Mucosa of rectum (tissue), 2 donors: Measurements from ENCODE around the gene INTU.
"Not testable (repeated sequence)": the region's sequence is repeated elsewhere in the genome, so short reads cannot be mapped to it uniquely, and the experiment has no call there.

Experiments
- H3K27ac ChIP-seq, 2 donors: one replicate each; pipeline ENCODE4 v1.7.0; 2013; ENCODE audit warnings: inconsistent platforms in 2 of 2, low read depth in 2 of 2, low read length in 2 of 2
- H3K27me3 ChIP-seq, 2 donors: one replicate each; pipeline ENCODE4 v1.7.0; 2013; ENCODE audit warnings: low read length in 2 of 2; ENCODE audit not compliant: control insufficient read depth in 2 of 2, insufficient read depth in 2 of 2
- H3K36me3 ChIP-seq, 2 donors: one replicate each; pipeline ENCODE4 v1.7.0; 2013; ENCODE audit warnings: low read length in 2 of 2; ENCODE audit not compliant: control insufficient read depth in 2 of 2, insufficient read depth in 2 of 2
- H3K4me1 ChIP-seq, 2 donors: one replicate each; pipeline ENCODE4 v1.7.0; 2013; ENCODE audit warnings: low read length in 2 of 2, mild to moderate bottlenecking in 1 of 2; ENCODE audit not compliant: control insufficient read depth in 2 of 2, insufficient read depth in 2 of 2
- H3K4me3 ChIP-seq, 2 donors: one replicate each; pipeline ENCODE4 v1.7.0; 2013; ENCODE audit warnings: low read length in 2 of 2
- H3K9ac ChIP-seq, 2 donors: one replicate each; pipeline ENCODE4 v1.7.0; 2013; ENCODE audit warnings: low read length in 2 of 2, low read depth in 1 of 2, mild to moderate bottlenecking in 1 of 2
- H3K9me3 ChIP-seq, 2 donors: one replicate each; pipeline ENCODE4 v1.7.0; 2013; ENCODE audit warnings: low read length in 2 of 2; ENCODE audit not compliant: control insufficient read depth in 2 of 2
- donor health status: healthy.
- donor health status: Normal muscosa, but diverticular disease.

Gene INTU

DNA sequence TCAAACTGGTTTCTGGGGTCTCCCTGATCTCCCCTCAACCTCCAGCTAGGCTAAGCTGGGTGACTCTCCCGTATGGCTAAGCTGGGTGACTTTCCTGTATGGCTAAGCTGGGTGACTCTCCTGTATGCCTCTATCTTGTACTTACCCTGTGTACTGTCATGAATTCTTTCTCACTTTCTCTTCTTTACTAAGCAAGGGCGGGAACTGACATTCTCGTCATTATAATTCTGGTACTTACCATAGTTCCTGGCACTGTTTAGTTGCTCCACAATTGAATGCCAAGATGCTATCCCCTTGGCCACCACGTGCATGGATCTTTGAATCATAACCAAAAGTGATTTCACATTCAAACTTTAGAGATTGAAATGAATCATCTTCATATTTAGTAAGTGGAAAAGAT lies 8.8 kb downstream of the INTU start:
- Histone ChIP-seq H3K9ac (no peak overlapping the region), H3K27ac (no peak overlapping the region), H3K4me1 (no peaks in the 10 kb centered on the region), H3K4me3 (no peak overlapping the region), H3K36me3 (peaks cover 0 to 5% of the 10 kb centered on the region in 2 donors), H3K9me3 (no peaks in the 10 kb centered on the region), H3K27me3 (no peaks in the 10 kb centered on the region)

DNA sequence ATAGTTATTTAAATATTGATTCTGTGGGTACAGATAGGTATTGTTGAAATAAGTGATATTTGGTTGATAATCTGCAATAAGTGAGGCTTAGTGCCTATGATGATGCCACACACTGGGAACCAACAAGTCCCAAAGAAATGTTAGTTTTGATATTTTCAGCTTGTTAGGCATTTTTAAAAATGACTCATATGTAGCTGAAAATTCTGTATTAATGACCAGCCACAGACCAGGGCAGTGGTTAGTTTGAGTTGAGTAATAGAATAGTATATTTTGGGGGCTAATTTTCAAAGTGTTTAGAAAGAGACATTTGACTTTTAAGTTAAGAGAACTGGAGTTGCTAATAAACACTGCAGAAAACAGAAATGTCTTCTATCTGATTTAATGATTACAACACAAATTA lies 9.4 kb downstream of the INTU start:
- H3K36me3 ChIP-seq, result peaks cover 0 to 5% of the 10 kb centered on the region in 2 donors
- no peaks in the 10 kb centered on the region for H3K9me3 ChIP-seq
- H3K4me1 ChIP-seq, result no peaks in the 10 kb centered on the region
- no peaks in the 10 kb centered on the region for H3K27me3 ChIP-seq
- no peak overlapping the region for H3K9ac ChIP-seq
- H3K27ac ChIP-seq, result no peak overlapping the region
- no peak overlapping the region for H3K4me3 ChIP-seq

DNA sequence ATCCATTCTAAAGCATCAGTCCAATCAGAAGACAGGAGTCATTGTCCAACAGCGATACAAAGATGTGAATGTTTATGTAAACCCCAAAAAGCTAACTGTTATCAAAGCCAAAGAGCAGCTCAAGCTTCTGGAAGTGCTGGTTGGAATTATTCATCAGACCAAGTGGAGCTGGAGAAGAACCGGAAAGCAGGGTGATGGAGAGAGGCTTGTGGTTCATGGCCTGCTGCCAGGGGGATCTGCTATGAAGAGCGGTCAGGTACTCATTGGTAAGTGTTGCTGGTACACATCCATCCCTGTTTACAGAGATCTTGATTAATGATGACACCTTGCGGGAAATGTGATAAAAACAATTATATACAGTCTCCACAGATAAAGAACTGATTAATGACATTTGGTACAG lies 11.0 kb downstream of the INTU start:
- no peaks in the 10 kb centered on the region for H3K4me1 ChIP-seq
- no peak overlapping the region for H3K27ac ChIP-seq
- H3K9me3 ChIP-seq, result no peaks in the 10 kb centered on the region
- no peaks in the 10 kb centered on the region for H3K27me3 ChIP-seq
- H3K4me3 ChIP-seq, result no peak overlapping the region
- H3K36me3 ChIP-seq, result peaks cover 0 to 5% of the 10 kb centered on the region in 2 donors
- no peak overlapping the region for H3K9ac ChIP-seq

DNA sequence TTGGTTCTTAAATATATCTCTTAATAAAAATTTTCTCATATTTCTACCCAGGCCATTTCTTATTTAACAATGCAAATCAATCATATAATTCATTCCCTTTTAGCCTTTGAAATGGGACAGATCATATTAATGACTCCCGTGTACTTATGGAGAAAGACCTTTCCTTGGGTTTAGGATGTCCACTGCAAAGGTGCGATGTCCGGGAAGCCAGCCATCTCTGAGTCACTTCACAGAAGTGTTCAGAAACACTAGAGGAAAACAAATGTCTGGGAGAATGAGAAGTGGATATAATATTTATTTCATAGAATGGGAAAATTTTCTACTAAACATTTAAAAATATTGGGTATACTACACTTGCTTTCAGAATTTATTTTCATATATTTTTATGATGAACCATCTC lies 15.3 kb downstream of the INTU start:
- Histone ChIP-seq H3K27ac (no peak overlapping the region), H3K9me3 (no peaks in the 10 kb centered on the region), H3K27me3 (no peaks in the 10 kb centered on the region), H3K4me1 (no peaks in the 10 kb centered on the region), H3K9ac (no peak overlapping the region), H3K36me3 (peaks cover 0 to 5% of the 10 kb centered on the region in 2 donors), H3K4me3 (no peak overlapping the region)

DNA sequence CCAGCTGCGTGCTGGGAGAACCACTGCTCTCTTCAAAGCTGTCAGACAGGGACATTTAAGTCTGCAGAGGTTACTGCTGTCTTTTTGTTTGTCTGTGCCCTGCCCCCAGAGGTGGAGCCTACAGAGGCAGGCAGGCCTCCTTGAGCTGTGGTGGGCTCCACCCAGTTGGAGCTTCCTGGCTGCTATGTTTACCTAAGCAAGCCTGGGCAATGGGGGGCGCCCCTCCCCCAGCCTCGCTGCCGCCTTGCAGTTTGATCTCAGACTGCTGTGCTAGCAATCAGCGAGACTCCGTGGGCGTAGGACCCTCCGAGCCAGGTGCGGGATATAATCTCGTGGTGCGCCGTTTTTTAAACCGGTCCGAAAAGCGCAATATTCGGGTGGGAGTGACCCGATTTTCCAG lies 22.8 kb downstream of the INTU start:
- H3K4me1 ChIP-seq, H3K4me3 ChIP-seq, H3K36me3 ChIP-seq, H3K27ac ChIP-seq, H3K9ac ChIP-seq, H3K27me3 ChIP-seq, H3K9me3 ChIP-seq: not testable (repeated sequence)

DNA sequence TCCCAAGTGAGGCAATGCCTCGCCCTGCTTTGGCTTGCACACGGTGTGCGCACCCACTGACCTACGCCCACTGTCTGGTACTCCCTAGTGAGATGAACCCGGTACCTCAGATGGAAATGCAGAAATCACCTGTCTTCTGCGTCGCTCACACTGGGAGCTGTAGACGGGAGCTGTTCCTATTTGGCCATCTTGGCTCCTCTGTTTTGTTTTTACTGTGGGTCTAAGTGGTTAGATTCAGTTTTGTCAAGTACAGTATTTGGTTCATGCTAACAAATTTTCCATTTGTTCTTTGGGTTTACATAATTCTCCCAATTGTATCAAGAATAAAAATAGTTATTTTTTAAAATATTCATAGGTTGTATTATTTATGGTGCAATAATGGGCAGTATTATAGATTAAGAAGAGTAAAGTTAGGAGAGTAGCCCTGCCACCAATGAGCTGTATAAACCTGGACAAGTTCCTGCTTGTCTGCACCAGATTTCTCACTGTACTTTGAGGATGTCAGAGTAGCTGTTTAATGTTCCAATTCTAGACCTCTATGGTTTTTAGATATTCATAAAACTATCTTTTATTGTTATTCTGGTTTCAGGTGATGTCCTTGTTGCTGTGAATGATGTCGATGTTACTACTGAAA lies 23.4 kb downstream of the INTU start:
- no peaks in the 10 kb centered on the region for H3K4me1 ChIP-seq
- H3K36me3 ChIP-seq, result no peaks in the 10 kb centered on the region
- no peak overlapping the region for H3K27ac ChIP-seq
- H3K4me3 ChIP-seq, result no peak overlapping the region
- no peaks in the 10 kb centered on the region for H3K9me3 ChIP-seq
- H3K9ac ChIP-seq, result no peak overlapping the region
- H3K27me3 ChIP-seq, result no peaks in the 10 kb centered on the region

DNA sequence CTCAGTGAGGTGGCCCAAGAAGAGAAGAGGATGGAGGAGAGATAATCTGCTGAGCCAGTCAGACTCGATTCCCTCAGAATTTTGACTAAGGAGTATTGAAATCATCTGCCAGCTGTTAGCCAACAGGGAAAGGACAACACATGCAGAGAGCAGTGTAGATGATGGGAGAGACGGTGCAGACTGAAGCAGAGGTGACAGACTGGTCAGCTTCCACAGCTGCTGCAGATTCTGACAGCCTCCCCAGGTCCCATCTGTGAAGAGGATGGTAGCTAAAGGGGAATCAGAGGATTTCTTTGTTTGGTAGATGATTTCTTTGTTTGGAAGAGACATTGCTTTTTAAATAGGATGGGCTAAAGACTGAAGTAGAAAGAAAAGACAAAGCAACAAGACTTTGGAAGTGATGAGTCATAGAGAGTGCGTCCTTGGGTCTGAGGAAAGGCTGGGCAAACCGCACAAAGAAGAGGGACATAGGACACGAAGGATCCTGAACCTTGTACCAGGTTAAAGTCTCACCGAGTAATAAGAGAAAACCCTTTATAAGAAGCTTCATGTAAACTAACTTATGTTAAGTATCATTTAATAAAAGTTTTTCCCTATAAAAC lies 27.6 kb downstream of the INTU start:
- Histone ChIP-seq H3K9ac (no peak overlapping the region), H3K4me1 (no peaks in the 10 kb centered on the region), H3K27ac (no peak overlapping the region), H3K9me3 (no peaks in the 10 kb centered on the region), H3K4me3 (no peak overlapping the region), H3K36me3 (no peaks in the 10 kb centered on the region), H3K27me3 (no peaks in the 10 kb centered on the region)

DNA sequence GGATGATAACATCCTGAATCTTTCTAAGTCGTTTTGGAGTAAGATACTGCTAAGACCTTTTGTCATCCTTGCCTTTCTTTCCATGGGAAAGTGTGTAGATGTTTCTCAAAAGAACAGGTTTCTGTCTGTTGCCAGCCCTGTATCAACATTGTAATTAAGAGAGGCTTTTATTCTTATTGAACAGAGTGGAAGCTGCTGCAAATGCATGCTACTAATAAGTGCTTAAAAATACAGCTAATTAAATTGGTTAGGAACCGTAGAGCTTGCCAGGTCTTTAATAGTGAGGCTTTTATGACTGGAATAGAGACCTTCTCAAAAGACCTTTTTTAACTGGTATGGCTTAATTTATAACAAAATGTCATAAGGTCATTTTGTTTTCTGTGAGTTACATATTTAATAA lies 34.4 kb downstream of the INTU start:
- Histone ChIP-seq H3K27me3 (no peaks in the 10 kb centered on the region), H3K4me1 (no peaks in the 10 kb centered on the region), H3K4me3 (no peak overlapping the region)

DNA sequence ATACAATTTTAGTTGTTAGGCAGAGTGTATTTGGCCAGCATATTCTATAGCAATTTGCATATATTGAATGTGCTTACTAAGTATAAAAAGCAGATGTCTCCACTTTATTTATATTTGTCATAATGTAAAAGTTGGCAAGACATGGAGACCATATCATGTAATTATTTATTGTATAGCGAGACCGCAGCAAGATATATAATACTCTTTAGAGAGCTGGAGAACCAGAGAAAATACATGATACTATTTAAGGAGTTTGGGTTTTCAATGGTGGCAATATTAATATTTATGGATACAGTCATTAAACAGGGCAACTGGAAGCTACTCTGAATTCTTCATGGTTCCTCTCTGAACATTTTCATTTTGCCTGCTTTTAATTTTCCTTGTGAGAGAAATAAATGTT lies 35.0 kb downstream of the INTU start:
- no peak overlapping the region for H3K9ac ChIP-seq
- no peaks in the 10 kb centered on the region for H3K27me3 ChIP-seq
- H3K4me1 ChIP-seq, result no peaks in the 10 kb centered on the region
- no peak overlapping the region for H3K27ac ChIP-seq
- H3K4me3 ChIP-seq, result no peak overlapping the region
- no peaks in the 10 kb centered on the region for H3K36me3 ChIP-seq
- H3K9me3 ChIP-seq, result no peaks in the 10 kb centered on the region

More for the DNA sequence above, 34.4 kb downstream of the INTU start:
- no peaks in the 10 kb centered on the region for H3K36me3 ChIP-seq
- H3K27ac ChIP-seq, result no peak overlapping the region
- H3K9me3 ChIP-seq, result no peaks in the 10 kb centered on the region
- H3K9ac ChIP-seq, result no peak overlapping the region

DNA sequence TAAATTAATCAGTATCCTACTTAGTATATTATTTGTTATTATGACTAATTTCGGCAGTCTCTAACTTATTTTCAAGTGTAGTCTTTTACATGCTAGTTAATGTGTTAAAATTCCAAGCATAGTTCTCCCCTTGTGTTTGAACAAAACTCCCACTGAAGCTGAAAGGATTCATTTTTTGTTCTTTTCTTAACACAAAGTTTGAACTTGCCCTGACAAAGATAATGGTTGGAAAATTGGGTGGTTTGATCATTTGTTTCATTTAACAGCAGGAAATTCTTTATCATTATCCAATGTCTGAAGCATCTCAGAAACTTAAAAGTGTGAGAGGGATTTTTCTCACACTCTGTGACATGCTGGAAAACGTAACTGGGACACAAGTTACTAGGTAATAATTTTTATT lies 36.0 kb downstream of the INTU start:
- no peak overlapping the region for H3K9ac ChIP-seq
- H3K36me3 ChIP-seq, result no peaks in the 10 kb centered on the region
- no peaks in the 10 kb centered on the region for H3K9me3 ChIP-seq
- no peak overlapping the region for H3K27ac ChIP-seq
- no peaks in the 10 kb centered on the region for H3K27me3 ChIP-seq
- no peak overlapping the region for H3K4me3 ChIP-seq
- H3K4me1 ChIP-seq, result no peaks in the 10 kb centered on the region
